ENCODE data around the gene TCP11.

The TCP11 gene

DNA sequence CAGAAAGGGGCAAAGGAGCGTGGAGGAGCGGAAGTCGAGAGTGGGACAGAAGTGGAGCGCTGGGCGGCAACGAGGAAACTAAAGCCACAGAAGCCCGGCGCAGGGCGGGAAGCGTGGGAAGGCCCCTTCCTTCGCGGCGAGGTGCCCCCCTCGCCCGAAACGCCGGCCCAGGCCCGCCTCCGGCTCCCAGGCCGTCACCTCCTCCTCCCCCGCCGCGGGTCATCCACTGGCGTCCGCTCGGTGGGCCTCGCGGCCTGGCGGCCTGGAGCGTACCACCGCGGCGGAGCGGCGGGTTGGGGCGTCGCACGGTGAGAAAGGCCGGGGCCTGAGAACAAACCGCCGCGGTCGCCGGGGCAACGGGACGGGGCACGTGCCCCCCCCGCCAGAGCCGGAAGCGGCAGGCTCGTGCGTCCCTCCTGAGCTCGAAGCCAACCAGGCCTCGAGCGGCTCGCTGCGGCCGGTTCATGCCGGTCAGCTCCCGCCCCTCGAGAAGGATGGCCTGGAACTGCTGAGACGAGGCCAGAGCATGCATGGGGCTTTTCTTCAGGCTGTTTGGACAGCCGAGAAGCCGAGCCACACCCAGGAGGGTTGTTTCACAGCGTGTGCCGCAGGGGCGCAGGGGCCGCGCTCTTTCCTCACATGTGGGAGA, at the start of gene TCP11:
TSS of gene TCP11 (minus strand) at position 333 of the 649 bp plus-strand sequence. CDS start 469 bp downstream, outside the sequence.
- peak; percentile 17 for DNase-seq

GRCh38 chr6:35190306-35190705, 49.2 kb upstream of the TCP11 start:
- no peak for DNase-seq

DNA sequence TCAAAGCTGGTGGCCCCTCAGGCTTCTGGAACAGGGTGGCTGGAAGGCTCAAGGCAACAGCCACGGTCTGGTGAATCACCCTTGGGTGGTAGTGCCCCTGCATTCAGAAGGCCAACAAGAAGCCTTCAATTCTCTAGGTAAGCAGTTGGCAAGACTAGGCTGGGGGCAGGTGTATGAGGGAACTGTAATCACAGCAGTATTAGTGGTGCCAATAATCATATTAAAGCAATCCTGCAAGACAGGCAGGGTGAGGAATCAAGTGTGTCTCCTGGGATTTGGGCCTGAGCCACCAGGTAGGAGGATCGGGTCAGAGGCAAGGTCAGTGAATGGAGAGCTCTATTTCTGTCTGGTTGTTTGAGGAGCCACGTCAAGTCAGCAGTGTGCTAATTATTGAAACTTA, 47.7 kb upstream of the TCP11 start:
- DNase-seq, result no peak

DNA sequence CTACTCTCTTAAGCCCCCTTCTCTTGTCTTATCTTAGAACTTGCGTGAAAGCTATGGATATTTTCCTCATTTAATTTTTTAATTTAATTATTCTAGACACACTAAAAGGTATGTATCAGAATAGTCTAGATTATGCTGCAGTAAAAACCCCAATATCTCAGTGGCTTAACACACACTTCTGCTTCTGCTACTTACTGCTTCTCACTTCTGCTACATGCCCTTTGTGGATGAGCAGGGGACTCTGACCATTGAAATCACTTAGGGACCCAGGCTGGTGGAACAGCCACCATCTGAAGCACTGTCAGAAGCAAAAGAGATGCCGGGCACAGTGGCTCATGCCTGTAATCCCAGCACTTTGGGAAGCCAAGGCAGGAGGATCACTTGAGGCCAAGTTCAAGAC, 45.4 kb upstream of the TCP11 start:
- no peak for DNase-seq

DNA sequence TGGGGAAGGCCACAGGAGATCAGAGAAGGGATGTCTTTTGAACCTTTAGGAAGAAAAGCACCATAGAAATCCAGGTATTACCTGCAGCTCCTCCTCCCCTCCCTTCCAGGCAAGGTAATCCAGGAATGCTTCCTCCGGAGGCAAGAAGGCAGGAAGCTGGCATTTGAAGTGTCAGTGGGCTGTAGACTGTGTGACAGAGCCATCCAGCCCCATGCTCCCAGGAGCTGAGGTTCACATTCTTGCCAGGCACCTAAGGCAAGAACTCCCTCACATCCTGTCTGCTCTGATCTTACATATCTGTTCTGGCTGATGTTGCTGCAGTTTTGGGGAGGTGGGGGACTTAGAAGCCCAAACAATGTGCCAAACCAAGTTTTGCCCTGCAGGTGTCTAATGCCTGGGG, 44.8 kb upstream of the TCP11 start:
- DNase-seq, result no peak

DNA sequence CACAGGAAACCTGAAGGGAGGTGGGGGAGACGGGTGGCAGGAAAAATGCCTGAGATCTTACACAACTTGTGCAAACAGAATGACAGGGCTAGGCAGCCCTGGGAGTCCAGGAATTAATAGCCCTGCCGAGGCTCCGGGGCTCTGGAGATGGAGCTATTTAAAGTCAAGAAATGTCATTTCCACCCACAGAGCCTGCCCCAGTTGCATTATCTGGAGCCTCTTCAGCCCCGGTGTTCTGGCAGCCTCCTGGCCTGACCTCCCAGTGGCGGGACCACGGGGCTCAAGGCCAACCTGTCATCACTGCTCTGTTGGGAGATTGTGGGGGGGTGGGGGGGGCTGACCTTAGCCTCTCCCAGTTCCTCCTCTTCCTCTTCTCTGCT, 44.2 kb upstream of the TCP11 start:
- no peak for DNase-seq

GRCh38 chr6:35184580-35185301, 43.6 kb upstream of the TCP11 start:
- no peak for DNase-seq

DNA sequence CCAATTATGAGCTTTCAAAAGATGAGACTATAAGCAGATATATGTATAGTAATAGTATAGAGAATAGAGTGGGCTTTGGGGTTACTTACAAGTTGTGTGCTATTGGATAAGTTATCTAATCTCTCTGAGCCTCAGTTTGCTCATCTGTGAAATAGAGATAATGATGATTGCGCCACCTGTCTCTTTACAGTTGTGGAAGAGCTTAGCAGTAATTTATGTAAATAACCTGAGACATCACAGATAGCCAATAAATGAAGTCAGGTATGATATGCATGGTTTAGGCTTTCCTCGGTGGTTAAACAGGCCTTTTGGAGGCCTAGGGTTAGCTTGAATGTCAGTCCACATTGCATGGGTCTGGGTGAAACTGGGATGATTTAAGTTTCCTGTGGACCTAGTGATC, 42.8 kb upstream of the TCP11 start:
- DNase-seq, result no peak

DNA sequence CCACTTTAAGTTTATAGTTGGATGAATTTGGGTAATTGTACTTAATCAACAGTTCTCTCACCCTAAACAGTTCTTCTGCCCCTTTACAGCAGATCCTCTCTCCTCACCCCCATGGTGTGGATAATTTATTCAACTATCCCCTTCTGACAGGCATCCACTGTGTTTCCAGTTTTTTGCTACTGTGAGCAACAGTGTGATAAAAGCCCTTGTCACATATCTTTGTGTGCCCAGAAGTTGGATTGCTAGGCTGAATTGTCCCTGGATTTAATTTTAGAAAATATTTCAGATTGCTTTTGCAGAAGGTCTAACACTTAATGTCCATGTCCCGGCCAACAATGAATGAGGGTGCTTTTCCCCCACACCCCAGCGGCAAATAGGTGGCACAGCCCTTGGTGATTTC, 42.1 kb upstream of the TCP11 start:
- DNase-seq, result no peak

- no peak for DNase-seq
Observed at GRCh38 chr6:35181933-35182612, 40.9 kb upstream of the TCP11 start.

DNA sequence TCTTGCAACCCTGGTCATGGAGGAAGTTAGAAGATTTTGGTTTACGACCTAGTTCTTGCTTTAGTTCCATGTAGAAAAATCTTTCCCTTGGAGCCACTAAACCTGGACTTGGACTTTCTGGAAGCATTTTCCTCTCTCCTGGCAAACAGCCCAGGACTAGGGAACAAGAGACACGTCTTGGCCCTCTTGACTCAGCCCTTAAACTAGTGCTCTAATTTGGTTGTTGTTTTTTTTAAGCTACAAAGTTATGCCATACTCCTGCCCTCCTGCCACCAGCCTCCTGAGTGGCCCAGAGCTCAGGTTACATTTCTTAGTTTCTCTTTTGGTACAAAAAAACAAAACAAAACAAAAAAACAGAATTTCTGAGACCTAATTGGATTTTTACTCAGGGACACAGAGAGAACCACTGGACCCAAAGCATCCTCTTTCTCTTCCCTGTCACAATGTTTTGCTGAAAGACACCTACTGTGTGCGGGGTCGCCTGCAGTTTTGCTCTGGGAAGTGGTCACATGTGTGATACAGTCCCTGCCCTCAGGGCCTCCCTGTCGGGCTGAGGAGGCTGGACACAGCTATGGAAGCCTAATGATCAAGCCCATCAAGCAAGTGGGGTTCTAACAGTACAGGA, 40.3 kb upstream of the TCP11 start:
- DNase-seq, result no peak

DNA sequence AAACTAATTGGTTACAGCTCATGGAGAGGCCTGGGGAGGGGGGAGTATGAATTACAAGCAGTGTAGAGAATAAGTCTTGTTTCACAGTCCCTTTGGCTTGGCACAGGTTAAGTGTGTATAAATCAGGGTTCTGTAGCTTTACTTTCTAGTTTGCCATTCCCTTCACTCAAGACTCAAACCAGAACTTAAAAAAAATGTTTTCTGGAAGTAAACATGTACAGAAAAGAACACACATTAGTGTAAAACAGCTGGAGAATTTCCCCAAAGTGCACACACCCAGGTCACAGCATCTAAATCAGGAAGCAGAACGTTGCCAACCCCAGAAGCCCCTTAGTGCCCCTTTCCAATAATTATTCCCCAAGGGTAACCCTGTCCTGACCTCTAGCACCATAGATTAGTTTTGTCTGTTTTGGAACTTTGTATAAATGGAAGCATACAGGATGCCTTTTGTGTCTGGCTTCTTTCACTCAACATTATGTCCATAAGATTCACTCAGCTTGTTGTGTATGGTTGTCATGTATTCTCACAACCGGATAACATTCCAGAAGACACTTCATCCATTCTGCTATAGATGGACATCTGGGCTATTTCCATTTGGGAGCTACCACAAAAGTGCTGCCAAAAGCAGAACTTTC, 38.9 kb upstream of the TCP11 start:
- DNase-seq, result no peak

DNA sequence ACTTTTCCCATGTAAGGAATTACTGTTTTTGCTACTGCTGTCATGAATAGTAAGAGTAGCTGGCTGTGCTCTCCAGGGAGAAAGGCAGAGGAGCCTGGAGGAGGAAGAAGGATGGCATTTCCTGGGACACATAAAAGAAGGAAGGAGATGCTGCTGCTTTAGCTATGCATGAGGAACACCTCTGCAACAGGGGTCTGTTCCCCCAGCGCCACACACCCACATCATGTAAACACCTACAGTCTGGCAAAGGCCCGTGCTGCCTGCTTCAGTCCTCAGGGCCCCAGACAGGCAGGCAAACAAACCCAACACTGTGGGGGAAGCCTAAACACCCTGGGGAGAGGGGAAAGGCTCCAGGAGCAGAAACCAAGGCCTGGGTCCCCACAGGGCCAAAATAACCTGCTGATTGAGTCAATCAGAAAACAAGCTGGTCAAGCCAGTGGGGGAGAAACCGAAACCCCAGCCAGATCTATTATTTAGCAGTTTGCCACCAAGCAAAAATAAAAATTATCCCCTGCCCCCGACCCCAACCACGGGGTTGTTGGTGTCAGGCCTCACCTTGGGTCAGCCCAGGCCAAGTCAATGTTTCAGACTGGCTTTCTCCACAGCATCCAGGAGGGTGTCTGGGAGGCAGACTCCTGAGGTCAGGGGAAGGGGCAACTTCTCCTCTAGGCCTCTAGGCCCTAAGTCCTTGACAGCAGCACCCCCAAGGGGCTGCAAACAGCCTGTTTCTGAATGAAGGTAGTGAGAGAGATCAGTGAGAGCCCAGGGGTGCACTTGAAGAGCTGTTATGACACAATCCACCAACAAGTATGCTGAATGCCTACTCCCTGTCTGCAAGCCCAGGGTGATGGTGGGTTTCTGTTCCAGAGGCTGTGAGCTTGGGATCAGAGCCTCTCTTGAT, 38.0 kb upstream of the TCP11 start:
- no peak for DNase-seq

GRCh38 chr6:35178012-35178411, 36.9 kb upstream of the TCP11 start:
- no peak for DNase-seq

DNA sequence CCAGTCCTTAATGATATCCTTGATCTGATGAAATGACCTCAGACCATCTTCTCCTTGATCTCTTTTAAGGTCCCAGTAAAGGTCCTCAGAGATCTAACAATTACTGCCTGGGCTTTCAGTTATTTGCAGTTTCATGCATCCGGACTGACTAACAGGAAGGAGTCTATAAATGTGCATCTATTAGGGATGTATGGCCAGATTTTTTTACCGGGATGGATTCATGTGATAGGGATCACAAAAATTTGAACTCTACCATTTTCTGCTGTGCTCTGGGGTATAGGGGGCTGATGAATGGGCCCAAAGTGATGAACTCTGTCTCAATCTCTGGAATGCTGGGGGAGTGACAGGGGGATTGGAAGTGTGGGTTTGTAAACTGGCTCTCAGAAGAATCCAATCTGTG, 36.5 kb upstream of the TCP11 start:
- no peak for DNase-seq

- DNase-seq, result no peak
Observed at GRCh38 chr6:35177157-35177556, 36.0 kb upstream of the TCP11 start.

GRCh38 chr6:35176301-35177024, 35.3 kb upstream of the TCP11 start:
- no peak for DNase-seq

DNA sequence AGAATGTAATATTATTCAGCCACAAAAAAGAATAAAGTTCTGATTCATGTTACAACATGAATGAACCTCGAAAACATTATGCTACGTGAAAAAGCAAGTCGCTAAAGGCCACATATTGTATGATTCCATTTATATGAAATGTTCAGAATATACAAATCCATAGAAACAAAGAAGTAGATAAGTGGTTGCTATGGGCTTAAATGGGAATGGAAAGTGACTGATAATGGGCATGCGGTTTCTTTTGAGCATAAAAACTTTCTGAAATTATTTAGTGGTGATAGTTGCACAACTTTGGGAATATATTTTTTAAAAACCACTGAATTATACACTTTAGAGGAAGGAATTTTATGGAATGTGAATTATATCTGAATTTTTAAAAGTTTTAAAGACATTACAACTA, 33.4 kb upstream of the TCP11 start:
- DNase-seq, result no peak

- no peak for DNase-seq
Observed at GRCh38 chr6:35174088-35174434, 32.9 kb upstream of the TCP11 start.

GRCh38 chr6:35173427-35174087, 32.4 kb upstream of the TCP11 start:
- no peak for DNase-seq

DNA sequence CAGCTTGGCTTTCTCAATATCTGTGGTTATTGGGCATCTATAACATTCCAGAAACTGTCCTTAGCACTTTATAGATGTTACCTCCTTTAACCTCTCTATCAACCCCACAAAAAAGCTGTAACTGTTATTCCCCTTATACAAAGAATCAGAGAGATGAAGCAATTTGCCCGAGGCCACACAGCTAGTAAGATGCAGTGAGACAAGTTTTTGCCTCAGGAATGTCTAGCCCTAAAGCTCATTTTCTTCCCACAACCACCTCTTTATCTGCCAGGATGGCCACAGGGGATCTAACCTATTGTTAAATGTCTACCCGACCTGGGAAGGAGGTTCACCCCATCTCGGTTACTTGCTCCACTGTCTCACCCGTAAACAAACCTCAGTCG, 31.9 kb upstream of the TCP11 start:
- DNase-seq, result no peak

All from stimulated activated CD4-positive, alpha-beta T cell treated with anti-CD3 and anti-CD28 coated beads, Interleukin-1b, Interleukin-23, amount 100 ng/mL, for 48 hours (primary cell).